Measurements from ENCODE around the gene HDAC9. TPM values are rescaled to one million over a fixed set of nuclear protein-coding genes. Genes with fewer than 3 reads are reported as not detected.
A peak's percentile ranks its signal among the peaks of the same experiment; 100 is the strongest.

HDAC9 gene
- total RNA-seq, 1 experiment from 2014 or later: 2.5 TPM

- no peak for DNase-seq
- H3K9me3 ChIP-seq (replicated peaks): no peaks in the 10 kb centered on the region
- H3K36me3 ChIP-seq: no peaks in the 10 kb centered on the region
- H3K4me3 ChIP-seq: no peak overlapping the region
- H3K27me3 ChIP-seq: no peaks in the 10 kb centered on the region
- H3K4me1 ChIP-seq: no peaks in the 10 kb centered on the region
- H3K27ac ChIP-seq: no peak overlapping the region
These were observed 158.0 kb downstream of the HDAC9 start for GRCh38 chr7:18653381-18654155.

DNA sequence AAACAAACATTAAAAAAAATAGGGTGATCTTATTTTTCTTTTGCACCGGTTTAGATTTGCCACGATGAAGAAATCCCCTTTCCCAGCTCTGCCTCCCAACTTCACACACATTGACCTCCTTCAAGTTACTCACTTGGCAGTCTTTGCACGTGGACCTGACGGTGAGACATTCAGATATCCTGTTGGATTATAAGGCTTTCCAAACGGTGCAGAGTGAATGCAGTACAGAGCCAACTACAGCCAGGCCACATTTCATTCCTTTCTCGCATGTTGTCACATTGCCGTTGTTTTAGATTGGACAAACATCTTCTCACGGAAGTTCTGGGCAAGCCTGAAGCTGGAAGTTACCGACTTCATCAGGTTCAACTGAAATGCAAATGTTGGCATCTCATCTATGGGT is 159.2 kb downstream of the HDAC9 start:
- no peaks in the 10 kb centered on the region for H3K36me3 ChIP-seq
- H3K27me3 ChIP-seq: no peaks in the 10 kb centered on the region
- no peak for DNase-seq

GRCh38 chr7:18655506-18655905 is 160.0 kb downstream of the HDAC9 start:
- Histone ChIP-seq H3K27me3 (no peaks in the 10 kb centered on the region), H3K27ac (no peak overlapping the region), H3K36me3 (no peaks in the 10 kb centered on the region), H3K9me3 (replicated peaks) (no peaks in the 10 kb centered on the region), H3K4me1 (no peaks in the 10 kb centered on the region), H3K4me3 (no peak overlapping the region)
- DNase-seq: no peak

More for the DNA sequence above, 159.2 kb downstream of the HDAC9 start:
- H3K4me3 ChIP-seq: no peak overlapping the region
- H3K4me1 ChIP-seq: no peaks in the 10 kb centered on the region
- no peaks in the 10 kb centered on the region for H3K9me3 ChIP-seq (replicated peaks)
- H3K27ac ChIP-seq: no peak overlapping the region

GRCh38 chr7:18655912-18656311 is 160.4 kb downstream of the HDAC9 start:
- no peak overlapping the region for H3K27ac ChIP-seq
- no peak overlapping the region for H3K4me3 ChIP-seq
- H3K36me3 ChIP-seq: no peaks in the 10 kb centered on the region
- H3K9me3 ChIP-seq (replicated peaks): no peaks in the 10 kb centered on the region
- H3K4me1 ChIP-seq: no peaks in the 10 kb centered on the region
- H3K27me3 ChIP-seq: no peaks in the 10 kb centered on the region
- no peak for DNase-seq

GRCh38 chr7:18656362-18656761 is 160.8 kb downstream of the HDAC9 start:
- Histone ChIP-seq H3K27ac (no peak overlapping the region), H3K27me3 (no peaks in the 10 kb centered on the region), H3K4me1 (no peaks in the 10 kb centered on the region), H3K9me3 (replicated peaks) (no peaks in the 10 kb centered on the region), H3K36me3 (no peaks in the 10 kb centered on the region), H3K4me3 (no peak overlapping the region)
- no peak for DNase-seq

- no peaks in the 10 kb centered on the region for H3K27me3 ChIP-seq
- no peaks in the 10 kb centered on the region for H3K9me3 ChIP-seq (replicated peaks)
- H3K36me3 ChIP-seq: no peaks in the 10 kb centered on the region
- H3K27ac ChIP-seq: no peak overlapping the region
- no peak overlapping the region for H3K4me3 ChIP-seq
- H3K4me1 ChIP-seq: no peaks in the 10 kb centered on the region
- DNase-seq: no peak
These were observed 164.2 kb downstream of the HDAC9 start for GRCh38 chr7:18659746-18660145.

- Histone ChIP-seq H3K36me3 (no peaks in the 10 kb centered on the region), H3K27ac (no peak overlapping the region)
These were observed 167.8 kb downstream of the HDAC9 start for GRCh38 chr7:18663321-18663720.

DNA sequence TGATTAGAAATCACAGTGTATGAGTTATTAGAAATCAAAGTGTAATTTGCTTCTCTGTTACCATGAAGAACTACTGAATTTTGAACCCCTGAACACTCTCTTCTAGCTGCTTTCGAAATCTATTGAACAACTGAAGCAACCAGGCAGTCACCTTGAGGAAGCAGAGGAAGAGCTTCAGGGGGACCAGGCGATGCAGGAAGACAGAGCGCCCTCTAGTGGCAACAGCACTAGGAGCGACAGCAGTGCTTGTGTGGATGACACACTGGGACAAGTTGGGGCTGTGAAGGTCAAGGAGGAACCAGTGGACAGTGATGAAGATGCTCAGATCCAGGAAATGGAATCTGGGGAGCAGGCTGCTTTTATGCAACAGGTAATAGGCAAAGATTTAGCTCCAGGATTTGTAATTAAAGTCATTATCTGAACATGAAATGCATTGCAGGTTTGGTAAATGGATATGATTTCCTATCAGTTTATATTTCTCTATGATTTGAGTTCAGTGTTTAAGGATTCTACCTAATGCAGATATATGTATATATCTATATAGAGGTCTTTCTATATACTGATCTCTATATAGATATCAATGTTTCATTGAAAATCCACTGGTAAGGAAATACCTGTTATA is 170.7 kb downstream of the HDAC9 start:
- no peaks in the 10 kb centered on the region for H3K27me3 ChIP-seq
- peaks cover 12% of the 10 kb centered on the region for H3K4me1 ChIP-seq
- DNase-seq: peak; percentile 70 to 89
- no peak overlapping the region for H3K4me3 ChIP-seq
- H3K36me3 ChIP-seq: no peaks in the 10 kb centered on the region
- no peaks in the 10 kb centered on the region for H3K9me3 ChIP-seq (replicated peaks)
- no peak overlapping the region for H3K27ac ChIP-seq

More at GRCh38 chr7:18663321-18663720, 167.8 kb downstream of the HDAC9 start:
- H3K9me3 ChIP-seq (replicated peaks): no peaks in the 10 kb centered on the region
- H3K27me3 ChIP-seq: no peaks in the 10 kb centered on the region
- DNase-seq: no peak
- peaks cover 12% of the 10 kb centered on the region for H3K4me1 ChIP-seq
- H3K4me3 ChIP-seq: no peak overlapping the region

- Histone ChIP-seq H3K4me3 (peak overlapping the region; percentile 26), H3K9me3 (replicated peaks) (no peaks in the 10 kb centered on the region), H3K4me1 (peaks cover 12% of the 10 kb centered on the region), H3K27me3 (no peaks in the 10 kb centered on the region), H3K36me3 (no peaks in the 10 kb centered on the region), H3K27ac (peak overlapping the region; percentile 43)
- DNase-seq: peak; percentile 12 to 62
These were observed 171.9 kb downstream of the HDAC9 start for GRCh38 chr7:18667466-18667865.

DNA sequence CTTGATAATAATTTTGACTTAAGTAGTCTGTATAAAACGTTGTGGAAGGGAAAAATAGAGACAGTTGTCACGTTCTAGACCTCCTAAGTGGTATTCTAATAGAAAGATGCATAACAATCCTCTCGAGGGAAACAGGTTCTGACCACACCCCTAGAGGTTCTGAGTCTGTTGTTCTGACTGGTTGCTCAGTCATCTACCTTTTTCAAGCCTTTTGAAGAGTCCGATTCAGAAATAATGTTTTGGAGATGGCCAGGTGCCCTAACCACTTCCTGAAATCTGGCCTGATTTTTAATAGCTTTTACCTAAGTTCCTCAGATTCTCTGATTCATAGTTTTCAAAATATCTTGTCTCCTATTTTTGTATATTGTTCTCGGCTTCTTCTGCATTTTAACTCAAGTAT is 175.6 kb downstream of the HDAC9 start:
- no peaks in the 10 kb centered on the region for H3K9me3 ChIP-seq (replicated peaks)
- no peak overlapping the region for H3K27ac ChIP-seq
- H3K4me1 ChIP-seq: peaks cover 10% of the 10 kb centered on the region
- H3K4me3 ChIP-seq: no peak overlapping the region
- DNase-seq: no peak
- H3K27me3 ChIP-seq: no peaks in the 10 kb centered on the region
- no peaks in the 10 kb centered on the region for H3K36me3 ChIP-seq

DNA sequence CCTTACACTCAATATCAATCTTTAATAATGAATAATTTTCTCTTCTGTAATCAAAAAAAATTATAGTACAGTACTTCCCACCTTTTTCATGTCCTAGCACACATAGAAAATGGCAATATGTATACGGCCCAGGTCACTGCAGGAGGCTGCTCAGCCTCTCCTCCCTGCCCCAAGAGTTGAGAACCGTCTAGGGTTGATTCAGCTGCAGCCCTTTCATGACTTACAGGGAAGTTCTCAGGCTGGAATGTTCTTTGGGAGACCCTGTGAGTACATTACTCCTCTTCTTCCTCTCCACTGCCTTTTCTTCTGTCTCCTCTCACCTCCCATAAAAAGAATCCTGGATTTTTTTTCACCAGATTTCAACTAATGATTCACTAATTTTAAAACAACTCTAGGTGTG is 180.0 kb downstream of the HDAC9 start:
- Histone ChIP-seq H3K27ac (no peak overlapping the region), H3K9me3 (replicated peaks) (no peaks in the 10 kb centered on the region), H3K4me1 (no peaks in the 10 kb centered on the region), H3K4me3 (no peak overlapping the region), H3K36me3 (no peaks in the 10 kb centered on the region), H3K27me3 (no peaks in the 10 kb centered on the region)
- DNase-seq: no peak

DNA sequence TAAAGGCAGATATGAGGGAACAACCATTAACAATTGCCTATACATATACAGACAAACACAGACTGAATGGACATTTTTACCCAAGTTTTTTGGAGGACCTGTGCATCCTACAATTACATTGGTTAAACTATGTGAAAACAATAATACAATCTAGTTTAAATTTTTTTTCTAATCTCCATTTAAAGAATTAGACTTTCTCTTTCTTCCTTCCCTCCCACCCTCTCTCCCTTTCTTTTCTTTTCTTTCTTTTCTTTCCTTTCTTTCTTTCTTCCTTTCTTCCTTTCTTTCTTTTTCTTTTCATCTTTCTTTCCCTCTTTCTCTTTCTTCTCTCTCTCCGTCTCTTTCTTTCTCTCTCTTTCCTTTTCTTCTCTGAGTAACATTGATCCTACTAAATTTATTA is 183.7 kb downstream of the HDAC9 start:
- H3K9me3 ChIP-seq (replicated peaks): no peaks in the 10 kb centered on the region
- H3K36me3 ChIP-seq: no peaks in the 10 kb centered on the region
- H3K4me3 ChIP-seq: no peak overlapping the region

GRCh38 chr7:18680576-18680975 is 185.0 kb downstream of the HDAC9 start:
- Histone ChIP-seq H3K27me3 (no peaks in the 10 kb centered on the region), H3K4me3 (no peak overlapping the region), H3K36me3 (no peaks in the 10 kb centered on the region), H3K27ac (no peak overlapping the region), H3K4me1 (no peaks in the 10 kb centered on the region), H3K9me3 (replicated peaks) (no peaks in the 10 kb centered on the region)
- DNase-seq: no peak

More for the DNA sequence above, 183.7 kb downstream of the HDAC9 start:
- no peaks in the 10 kb centered on the region for H3K27me3 ChIP-seq
- no peak overlapping the region for H3K27ac ChIP-seq
- no peak for DNase-seq
- H3K4me1 ChIP-seq: no peaks in the 10 kb centered on the region

DNA sequence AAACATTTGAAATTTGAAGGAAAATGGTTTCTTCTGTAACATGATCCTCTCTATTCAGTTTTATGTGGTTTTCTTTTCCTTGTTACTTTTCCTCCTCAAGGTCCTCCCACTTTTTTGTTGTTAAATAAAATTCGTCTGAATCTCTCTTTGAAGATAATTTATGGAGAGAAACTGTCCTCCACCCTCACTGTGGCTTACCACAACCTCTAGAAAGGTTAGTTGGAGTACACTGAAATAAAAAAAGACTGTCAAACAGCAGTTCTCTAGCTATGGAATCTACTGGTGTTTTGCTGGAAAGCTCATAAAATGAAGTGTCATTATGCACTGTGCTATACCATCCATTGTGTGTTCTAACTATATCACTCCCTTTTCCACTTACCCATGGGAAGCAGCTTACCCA is 189.4 kb downstream of the HDAC9 start:
- no peaks in the 10 kb centered on the region for H3K27me3 ChIP-seq
- no peaks in the 10 kb centered on the region for H3K9me3 ChIP-seq (replicated peaks)
- no peak overlapping the region for H3K4me3 ChIP-seq
- no peak overlapping the region for H3K27ac ChIP-seq
- DNase-seq: no peak
- H3K4me1 ChIP-seq: no peaks in the 10 kb centered on the region
- no peaks in the 10 kb centered on the region for H3K36me3 ChIP-seq

DNA sequence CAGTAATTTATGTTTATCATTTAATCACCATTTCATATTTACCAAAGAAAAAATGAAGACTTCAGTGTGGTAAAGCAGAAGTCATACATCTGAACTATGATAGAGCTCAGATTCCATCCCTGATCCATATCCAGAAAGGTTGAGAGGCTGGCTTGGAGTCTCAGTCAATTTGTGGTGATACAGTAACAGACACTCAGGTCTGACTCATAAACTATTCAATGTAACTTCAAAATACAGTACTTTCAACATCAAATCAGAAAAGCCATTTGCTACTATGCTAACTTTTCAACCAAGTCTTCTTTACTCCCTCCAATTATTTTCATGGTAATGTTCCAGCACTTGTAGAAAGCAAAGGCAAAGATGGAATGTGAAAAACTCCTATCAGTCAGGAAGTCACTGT is 190.4 kb downstream of the HDAC9 start:
- H3K9me3 ChIP-seq (replicated peaks): no peaks in the 10 kb centered on the region
- H3K27ac ChIP-seq: no peak overlapping the region
- DNase-seq: no peak

DNA sequence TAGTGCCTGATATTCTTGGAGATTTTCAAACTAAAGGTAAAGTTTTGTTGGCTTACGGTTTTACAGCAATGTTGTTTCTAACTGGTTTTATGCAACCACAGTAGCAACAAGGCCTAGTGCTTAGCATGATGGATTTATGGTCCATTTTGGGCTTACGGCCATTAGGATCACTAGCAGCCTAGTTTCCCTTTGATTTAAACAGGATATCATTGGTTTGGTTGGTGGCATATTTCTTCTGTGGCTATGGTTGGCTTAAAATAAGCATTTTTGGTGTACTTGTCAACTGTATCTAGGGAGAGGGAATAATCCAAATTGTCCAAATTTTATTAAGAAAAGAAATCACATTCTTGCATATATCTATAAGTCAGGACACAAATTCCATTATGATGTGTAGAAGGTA is 194.0 kb downstream of the HDAC9 start:
- no peaks in the 10 kb centered on the region for H3K36me3 ChIP-seq
- H3K9me3 ChIP-seq (replicated peaks): no peaks in the 10 kb centered on the region
- H3K4me3 ChIP-seq: no peak overlapping the region
- DNase-seq: no peak
- no peaks in the 10 kb centered on the region for H3K27me3 ChIP-seq
- H3K4me1 ChIP-seq: no peaks in the 10 kb centered on the region
- no peak overlapping the region for H3K27ac ChIP-seq

More for the DNA sequence above, 190.4 kb downstream of the HDAC9 start:
- H3K4me3 ChIP-seq: no peak overlapping the region
- H3K36me3 ChIP-seq: no peaks in the 10 kb centered on the region
- no peaks in the 10 kb centered on the region for H3K4me1 ChIP-seq
- no peaks in the 10 kb centered on the region for H3K27me3 ChIP-seq

Measured in SJCRH30 (cell line).